GM12892 (cell line): Measurements from ENCODE around the gene PRDM16.

Experiments
- POLR2A ChIP-seq: IDR thresholded peaks from 2 replicates; pipeline ENCODE4 v1.6.1; 2011; ENCODE audit warnings: low read depth, low read length, control low read depth
- TAF1 ChIP-seq: IDR thresholded peaks from 2 replicates; pipeline ENCODE4 v1.6.1; 2011; ENCODE audit warnings: low read depth, mild to moderate bottlenecking, control low read depth, low read length, borderline replicate concordance

DNA sequence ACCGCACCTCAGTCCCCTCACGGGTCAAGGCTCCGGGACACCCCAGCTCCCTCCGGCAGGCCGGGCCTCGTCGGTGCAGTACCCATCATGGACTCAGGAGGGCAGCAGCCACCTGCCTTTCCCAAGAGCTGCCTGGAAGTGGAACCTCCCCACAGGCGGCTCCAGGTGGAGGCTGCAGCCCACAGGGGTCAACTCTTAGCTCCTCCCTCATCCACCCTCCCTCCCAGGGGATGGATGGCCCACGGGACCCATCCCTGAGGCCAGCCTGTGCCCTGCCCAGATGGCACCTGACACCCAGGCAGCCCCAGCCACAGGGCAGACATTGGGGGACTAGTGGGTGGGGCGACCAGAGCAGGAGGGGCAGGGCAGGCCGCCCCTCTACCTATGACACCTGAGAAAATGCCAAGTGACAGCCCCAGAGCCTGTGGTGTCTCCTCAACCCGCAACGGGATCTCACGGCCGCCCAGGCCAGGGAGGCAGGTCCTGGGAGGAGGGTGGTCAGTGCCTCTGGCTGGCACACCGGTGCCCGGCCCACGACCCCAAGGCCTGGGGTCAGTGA lies 384.3 kb downstream of the PRDM16 start:
- TF ChIP-seq POLR2A (no peak), TAF1 (no peak)
